Measurements from ENCODE around the gene SLC16A12.

- no peak for TF ChIP-seq CTCF (IDR thresholded peaks at IDR 0.05)
- TF ChIP-seq POLR2A (IDR thresholded peaks at IDR 0.05) = no peak
- no peak for TF ChIP-seq EP300 (IDR thresholded peaks at IDR 0.05)
Observed at GRCh38 chr10:89471110-89471809, 64.1 kb downstream of the SLC16A12 start.
